K562 (cell line): Measurements from ENCODE around the gene EFNA2. TPM values are rescaled to one million over a fixed set of nuclear protein-coding genes. Genes with fewer than 3 reads are reported as not detected.

Source experiments
- ATAC-seq: fragments of 200-7000 bp; cut with Tn5 transposase; 3 replicates; pipeline ENCODE4 v1.9.1; 2020; ENCODE audit warnings: moderate library complexity
- BruUV-seq: library from RNA; stranded (reverse); fragments of 400-500 nt; replicated peaks from 2 replicates; lab custom pipeline; 2021; lab: Mats Ljungman, UMichigan
- CTCF ChIA-PET: fragments of 300-600 bp; formaldehyde crosslinking; extraction: SDS; loops from one replicate; lab custom pipeline; 2021; ENCODE audit warnings: low intra/inter-chr PET ratio; lab: Yijun Ruan, JAX
- POLR2A ChIA-PET: fragments of 300-600, 350-650 bp; sonication (Branson Sonifier 250); formaldehyde crosslinking; extraction: SDS; loops from one replicate; lab custom pipeline; 2021; ENCODE audit warnings: antibody characterized with exemption, inconsistent platforms; lab: Yijun Ruan, JAX
- DNase-seq, 4 experiments: peaks; one replicate each; pipeline versions ENCODE4 v3.0.0 to v3.0.0-alpha.2; 2011 to 2018; ENCODE audit warnings: low spot score in 3 of 4, mixed read lengths in 3 of 4; ENCODE audit errors: extremely low read depth in 1 of 4
- FAIRE-seq: peaks from 2 replicates; lab custom pipeline; 2011; peaks lifted over from hg19 to GRCh38; lab: Jason Lieb, UNC
- H2AFZ ChIP-seq: 2 replicates; pipeline ENCODE4 v1.6.0; 2011; ENCODE audit warnings: low read depth, low read length, control low read depth, inconsistent platforms
- H3K27ac ChIP-seq: fragments of 200-600 bp; 3 replicates; pipeline ENCODE4 v1.8.0; 2011; ENCODE audit warnings: low read depth, mild to moderate bottlenecking, control low read depth, inconsistent platforms, low read length, moderate library complexity, mixed read lengths; ENCODE audit errors: extremely low read depth
- H3K27me3 ChIP-seq, 2 experiments: fragments of 300-600 bp in 1 of 2; 2 replicates in 1 of 2; 3 replicates in 1 of 2; pipeline versions ENCODE4 v1.6.0 to v1.8.0; 2011; ENCODE audit warnings: inconsistent platforms in 2 of 2, low read length in 2 of 2, mild to moderate bottlenecking in 1 of 2, mixed read lengths in 1 of 2, moderate library complexity in 1 of 2; ENCODE audit not compliant: control insufficient read depth in 2 of 2, insufficient read depth in 2 of 2
- H3K36me3 ChIP-seq: fragments of 300-600 bp; 3 replicates; pipeline ENCODE4 v1.8.0; 2011; ENCODE audit warnings: mild to moderate bottlenecking, low read length, inconsistent platforms; ENCODE audit not compliant: control insufficient read depth, insufficient read depth
- H3K4me1 ChIP-seq, 2 experiments: fragments of 200-600 bp in 1 of 2; replicated peaks in 1 of 2; 2 replicates in 1 of 2; 3 replicates in 1 of 2; pipeline versions ENCODE4 v1.5.1 to v1.8.0; 2011; ENCODE audit warnings: inconsistent platforms in 2 of 2, low read length in 2 of 2, mild to moderate bottlenecking in 1 of 2, mixed read lengths in 1 of 2, moderate library complexity in 1 of 2; ENCODE audit not compliant: control insufficient read depth in 2 of 2, insufficient read depth in 2 of 2
- H3K4me2 ChIP-seq: 2 replicates; pipeline ENCODE4 v1.6.1; 2011; ENCODE audit warnings: low read length, control low read depth, inconsistent platforms, mixed read lengths; ENCODE audit not compliant: insufficient read depth
- H3K4me3 ChIP-seq: fragments of 200-600 bp; sonication (generic), shearing (Covaris generic); 2 replicates; pipeline ENCODE4 v1.5.1; 2016; ENCODE audit warnings: control low read depth, inconsistent platforms
- H3K79me2 ChIP-seq: fragments of 200-600 bp; 3 replicates; pipeline ENCODE4 v1.8.0; 2011; ENCODE audit warnings: low read length, inconsistent platforms; ENCODE audit not compliant: control insufficient read depth, insufficient read depth
- H3K9ac ChIP-seq, 2 experiments: 2 replicates each; pipeline versions ENCODE4 v1.6.0 to v1.6.1; 2011; ENCODE audit warnings: low read depth in 2 of 2, low read length in 2 of 2, control low read depth in 1 of 2, inconsistent platforms in 1 of 2, mild to moderate bottlenecking in 1 of 2, mixed read lengths in 1 of 2; ENCODE audit not compliant: insufficient read depth in 1 of 2
- H3K9me1 ChIP-seq: one replicate; pipeline ENCODE4 v1.6.0; 2011; ENCODE audit warnings: inconsistent platforms, mild to moderate bottlenecking, low read length, moderate library complexity; ENCODE audit not compliant: control insufficient read depth, insufficient read depth
- H3K9me3 ChIP-seq: replicated peaks from 2 replicates; pipeline ENCODE4 v1.5.1; 2011; ENCODE audit warnings: low read depth, low read length, inconsistent platforms; ENCODE audit not compliant: control insufficient read depth, insufficient read depth
- H4K20me1 ChIP-seq: replicated peaks from 2 replicates; pipeline ENCODE4 v1.6.1; 2011; ENCODE audit warnings: low read length, inconsistent platforms, mixed read lengths; ENCODE audit not compliant: control insufficient read depth, insufficient read depth
- ARID3A ChIP-seq: IDR thresholded peaks from 2 replicates; pipeline ENCODE4 v1.6.1; 2012; ENCODE audit warnings: low read depth, low read length, improper control_type of control experiment, borderline replicate concordance
- CEBPG ChIP-seq, 3 experiments: fragments of 200-800 bp in 1 of 3; sonication (Bioruptor generic) in 1 of 3; sonication (generic) in 1 of 3; formaldehyde crosslinking in 1 of 3; IDR thresholded peaks in 2 of 3; conservative IDR thresholded peaks in 1 of 3; 2 replicates each; pipeline versions ENCODE4 v1.6.1 to v1.8.0; 2016 to 2022; ENCODE audit warnings: missing compliant biosample characterization in 2 of 3, missing genetic modification characterization in 2 of 3, mild to moderate bottlenecking in 1 of 3, missing genetic modification reagents in 1 of 3
- GATAD2A ChIP-seq: fragments of 450-650 bp; IDR thresholded peaks from 2 replicates; pipeline ENCODE4 v1.6.1; 2017
- HMG20B ChIP-seq: fragments of 250-450 bp; sonication (Bioruptor Pico); IDR thresholded peaks from 2 replicates; pipeline ENCODE4 v1.5.0; 2021; ENCODE audit warnings: mild to moderate bottlenecking
- HOXB6 ChIP-seq: fragments of 250-450 bp; sonication (Bioruptor Pico); IDR thresholded peaks from 2 replicates; pipeline ENCODE4 v1.5.1; 2022; ENCODE audit warnings: mild to moderate bottlenecking, borderline replicate concordance
- KAT7 ChIP-seq: sonication (generic); formaldehyde crosslinking; IDR thresholded peaks from 2 replicates; pipeline ENCODE4 v1.8.0; 2022; ENCODE audit warnings: missing genetic modification reagents, mild to moderate bottlenecking, borderline replicate concordance
- MTF1 ChIP-seq: fragments of 250-450 bp; sonication (Bioruptor Pico); IDR thresholded peaks from 2 replicates; pipeline ENCODE4 v1.9.0; 2021; ENCODE audit warnings: moderate library complexity, mild to moderate bottlenecking, inconsistent platforms, borderline replicate concordance
- NCOR1 ChIP-seq: fragments of 450-650 bp; IDR thresholded peaks from 2 replicates; pipeline ENCODE4 v1.6.1; 2016; ENCODE audit warnings: mild to moderate bottlenecking, moderate library complexity
- PHF20 ChIP-seq: fragments of 450-650 bp; IDR thresholded peaks from 2 replicates; pipeline ENCODE4 v1.6.1; 2018; ENCODE audit not compliant: partially characterized antibody
- PKNOX1 ChIP-seq: fragments of 450-650 bp; IDR thresholded peaks from 2 replicates; pipeline ENCODE4 v1.6.1; 2016
- POLR2G ChIP-seq: fragments of 200-400 bp; formaldehyde crosslinking; IDR thresholded peaks from 2 replicates; pipeline ENCODE4 v1.6.1; 2017; ENCODE audit warnings: low read depth, mild to moderate bottlenecking, antibody characterized with exemption, low read length, moderate library complexity
- RAD51 ChIP-seq: fragments of 450-650 bp; IDR thresholded peaks from 2 replicates; pipeline ENCODE4 v1.7.1; 2016; ENCODE audit warnings: low read depth, mild to moderate bottlenecking, borderline replicate concordance
- SNRNP70 ChIP-seq: fragments of 200-400 bp; formaldehyde crosslinking; optimal IDR thresholded peaks from 2 replicates; pipeline ENCODE3; 2017; ENCODE audit warnings: low read depth, low read length
- VEZF1 ChIP-seq: fragments of 200-800 bp; sonication (Bioruptor generic); IDR thresholded peaks from 2 replicates; pipeline ENCODE4 v1.6.1; 2017; ENCODE audit warnings: missing genetic modification characterization, missing compliant biosample characterization
- WHSC1 ChIP-seq: IDR thresholded peaks from one replicate; pipeline ENCODE4 v1.6.1; 2012; ENCODE audit warnings: low read length, control low read depth, inconsistent platforms
- WGBS: fragments of 100-300 bp; shearing (Covaris generic); methylation state at CpG from one replicate; pipeline ENCODE4 v1.1.6; 2016; ENCODE audit warnings: low coverage, mixed read lengths; ENCODE audit not compliant: insufficient coverage; ENCODE audit errors: missing lambda C conversion rate; 5-methylcytosine and 5-hydroxymethylcytosine counted together
- in situ Hi-C: fragments of 300-500 bp; cut with MboI; formaldehyde crosslinking; loops from 4 replicates; pipeline ENCODE4 v1.15.0; 2018; ENCODE audit warnings: inconsistent platforms, mixed read lengths
- intact Hi-C: fragments of 100-400 bp; cut with micrococcal nuclease; formaldehyde crosslinking; loops from 2 replicates; pipeline ENCODE4 v1.14.2; 2022
- polyA plus RNA-seq, 8 experiments: library from polyadenylated mRNA; depleted of rRNA in 4 of 8; stranded (reverse) in 5 of 8; unstranded in 3 of 8; fragments of >200 nt; fragmentation: Nextera tagmentation in 2 of 8; fragmentation: Illumina TruSeq in 1 of 8; extraction: Ambion mirVana in 2 of 8; extraction: Trizol in 1 of 8; gene quantifications; 2 replicates each; pipeline versions ENCODE4 v1.2.1 to v1.2.3, GENCODE V29; 2011 to 2014; ENCODE audit warnings: inconsistent platforms in 1 of 8, missing spikeins in 1 of 8
- total RNA-seq, 7 experiments: library from RNA; depleted of rRNA in 6 of 7; stranded (reverse); fragments of >200 nt in 6 of 7; fragmentation: Illumina TruSeq in 2 of 7; extraction: Trizol in 2 of 7; gene quantifications; 2 replicates each; pipeline versions ENCODE4 v1.2.1 to v1.2.3, GENCODE V29; 2011 to 2021; ENCODE audit warnings: low replicate concordance in 1 of 7

EFNA2 gene
- total and polyA plus RNA-seq, 9 of the 15 experiments (the other 6 are each of a cell fraction or from before 2014, with no cell fraction given) = 0.11 to 0.44 (median 0.15) TPM; not detected in 6

DNA sequence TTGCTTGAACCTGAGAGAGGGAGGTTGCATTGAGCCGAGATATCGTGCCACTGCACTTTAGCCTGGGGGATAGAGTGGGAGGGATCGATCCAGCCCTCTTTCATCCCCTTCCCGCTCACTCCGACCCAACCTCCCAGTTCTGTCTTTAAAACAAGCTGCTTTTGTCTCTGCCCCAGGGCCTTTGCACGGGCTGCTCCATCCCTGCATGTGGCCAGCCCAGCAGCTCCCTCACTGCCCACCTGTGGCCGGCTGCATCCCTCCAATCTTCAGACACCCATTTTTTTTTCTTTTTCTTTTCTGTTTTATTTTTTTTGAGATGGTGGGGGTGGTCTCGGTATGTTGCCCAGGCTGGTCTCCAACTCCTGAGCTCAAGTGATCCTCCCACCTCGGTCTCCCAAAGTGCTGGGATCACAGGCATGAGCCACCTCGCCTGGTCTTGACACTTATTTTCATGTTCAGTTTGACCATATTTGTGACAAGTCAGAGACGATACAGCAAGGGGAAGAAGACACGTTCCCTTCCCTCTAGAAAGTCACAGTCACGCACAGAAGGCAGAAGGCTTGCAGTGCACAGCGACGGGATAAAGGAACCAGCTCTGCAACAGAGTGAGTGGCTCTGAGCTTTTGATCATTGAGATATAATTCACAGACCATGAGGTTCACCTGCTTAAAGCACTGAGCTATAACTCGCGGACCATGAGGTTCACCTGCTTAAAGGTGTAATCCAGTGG is 31.8 kb downstream of the EFNA2 start (continued):
- TF ChIP-seq HMG20B (CRISPR knock-in tag) (no peak), NCOR1 (no peak), RAD51 (no peak)

DNA sequence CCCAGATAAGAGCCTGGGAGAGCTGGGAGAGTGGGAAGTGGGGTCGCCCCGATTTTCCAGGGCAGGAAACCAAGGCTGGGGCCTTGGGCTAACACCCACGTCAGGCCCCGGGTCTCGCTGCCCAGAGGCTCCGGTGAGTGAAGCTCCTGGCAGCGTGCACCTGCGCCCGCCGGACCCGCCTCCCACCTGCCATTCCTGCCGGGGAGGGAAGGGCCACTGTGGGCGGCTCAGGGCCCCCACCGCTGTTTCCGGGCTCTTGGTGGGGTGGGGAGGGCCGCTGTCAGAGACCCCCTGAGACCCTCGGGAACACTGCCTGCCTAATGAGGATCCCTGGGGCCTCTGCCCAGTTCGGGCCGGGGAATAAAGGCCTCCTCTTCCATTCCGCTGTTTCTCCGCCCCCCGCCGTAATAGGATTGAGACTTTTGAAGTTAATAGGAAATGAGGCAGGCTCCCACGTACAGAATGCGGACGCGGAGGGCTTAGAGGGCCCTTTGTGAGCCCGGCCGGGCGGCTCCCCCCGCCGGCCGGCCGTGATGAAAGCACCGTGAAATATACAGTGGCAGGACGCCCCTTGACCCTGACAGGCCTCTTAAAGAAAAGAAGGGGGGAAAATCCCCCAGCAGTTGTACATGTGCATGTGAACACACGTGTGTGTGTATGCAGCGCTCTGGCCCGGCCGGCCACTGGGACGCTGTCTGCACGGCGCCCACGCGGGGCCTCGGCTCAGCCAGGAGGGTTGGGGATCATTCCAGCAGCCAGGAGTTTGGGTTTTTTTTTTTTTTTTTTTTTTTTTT is 33.2 kb downstream of the EFNA2 start:
- H4K20me1 ChIP-seq = peaks cover 3% of the 10 kb centered on the region; the same call in 1 of the 2 replicates
- intact Hi-C loops (no loop called here), in situ Hi-C loops (no loop called here)
- H3K27ac ChIP-seq = no peak overlapping the region
- BruUV-seq = no TSS peak
- ATAC-seq (peak; percentile 40), FAIRE-seq (no peak), DNase-seq (no peak)
- no peaks in the 10 kb centered on the region for H3K9me1 ChIP-seq
- no peak overlapping the region for H3K4me2 ChIP-seq
- no peak overlapping the region for H3K4me3 ChIP-seq
- POLR2A ChIA-PET = interaction anchor here (0.6 to 0.9 kb wide), 2 partner anchors 35 to 44 kb away, joined by 3 read pairs; partner anchors contain the start of gene FAM174C
- no peaks in the 10 kb centered on the region for H3K27me3 ChIP-seq
- peaks cover 2 to 60% of the 10 kb centered on the region in 2 experiments; a peak in 4 of 5 replicates for H3K4me1 ChIP-seq
- H3K36me3 ChIP-seq = no peaks in the 10 kb centered on the region
- peak overlapping the region in 1 of 2 experiments; percentile 79; a peak in 2 of 4 replicates for H3K9ac ChIP-seq
- no peaks in the 10 kb centered on the region for H3K79me2 ChIP-seq
- H2AFZ ChIP-seq = no peak overlapping the region
- CTCF ChIA-PET = no interaction called here
- WGBS = 56% methylated on average over 37 of the region's 46 CpGs
- no peaks in the 10 kb centered on the region for H3K9me3 ChIP-seq
- no peak for TF ChIP-seq SNRNP70
- no peak for TF ChIP-seq PHF20
- TF ChIP-seq MTF1 (CRISPR knock-in tag) = no peak
- TF ChIP-seq PKNOX1 = no peak
- peak; percentile 51 for TF ChIP-seq CEBPG (CRISPR knock-in tag; IDR thresholded peaks at IDR 0.05)
- TF ChIP-seq CEBPG (tag; conservative IDR thresholded peaks at IDR 0.05 in 1 of 2, IDR thresholded peaks at IDR 0.05 in 1 of 2) = no peak
- no peak for TF ChIP-seq ARID3A
- peak; percentile 55 for TF ChIP-seq POLR2G
- TF ChIP-seq KAT7 = no peak
- TF ChIP-seq WHSC1 = no peak
- no peak for TF ChIP-seq HOXB6 (CRISPR knock-in tag)
- TF ChIP-seq VEZF1 (CRISPR knock-in tag) = peak; percentile 34; the same call in 1 of the 2 replicates
- no peak for TF ChIP-seq GATAD2A
